Measurements from ENCODE around the gene CACNA2D3.

DNA sequence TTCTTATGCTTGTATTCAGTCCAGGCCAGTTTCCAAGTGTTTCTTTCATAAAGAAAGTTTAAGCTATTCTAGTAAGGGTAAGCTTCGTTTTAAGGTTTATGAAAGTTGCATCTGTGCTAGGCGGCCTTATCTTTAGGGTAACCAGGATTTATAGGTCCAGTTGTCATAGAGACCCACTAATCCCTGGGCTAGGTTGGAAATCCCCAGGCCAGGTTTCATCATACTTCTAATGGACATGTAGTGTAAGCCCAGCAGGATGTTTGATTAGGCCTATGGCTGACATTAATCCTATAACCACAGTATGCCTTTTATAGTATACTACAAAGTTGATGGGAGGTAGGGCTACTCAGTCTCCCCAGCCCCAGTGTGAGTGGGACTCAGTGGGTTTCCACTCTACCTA is 312.4 kb downstream of the CACNA2D3 start:
- TF ChIP-seq, protein P1, sequence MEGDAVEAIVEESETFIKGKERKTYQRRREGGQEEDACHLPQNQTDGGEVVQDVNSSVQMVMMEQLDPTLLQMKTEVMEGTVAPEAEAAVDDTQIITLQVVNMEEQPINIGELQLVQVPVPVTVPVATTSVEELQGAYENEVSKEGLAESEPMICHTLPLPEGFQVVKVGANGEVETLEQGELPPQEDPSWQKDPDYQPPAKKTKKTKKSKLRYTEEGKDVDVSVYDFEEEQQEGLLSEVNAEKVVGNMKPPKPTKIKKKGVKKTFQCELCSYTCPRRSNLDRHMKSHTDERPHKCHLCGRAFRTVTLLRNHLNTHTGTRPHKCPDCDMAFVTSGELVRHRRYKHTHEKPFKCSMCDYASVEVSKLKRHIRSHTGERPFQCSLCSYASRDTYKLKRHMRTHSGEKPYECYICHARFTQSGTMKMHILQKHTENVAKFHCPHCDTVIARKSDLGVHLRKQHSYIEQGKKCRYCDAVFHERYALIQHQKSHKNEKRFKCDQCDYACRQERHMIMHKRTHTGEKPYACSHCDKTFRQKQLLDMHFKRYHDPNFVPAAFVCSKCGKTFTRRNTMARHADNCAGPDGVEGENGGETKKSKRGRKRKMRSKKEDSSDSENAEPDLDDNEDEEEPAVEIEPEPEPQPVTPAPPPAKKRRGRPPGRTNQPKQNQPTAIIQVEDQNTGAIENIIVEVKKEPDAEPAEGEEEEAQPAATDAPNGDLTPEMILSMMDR (IDR thresholded peaks at IDR 0.05) = no peak
- TF ChIP-seq POLR2A (IDR thresholded peaks at IDR 0.05) = no peak
- no peak for TF ChIP-seq EP300 (IDR thresholded peaks at IDR 0.05)
- TF ChIP-seq POLR2AphosphoS5 (IDR thresholded peaks at IDR 0.05) = no peak

Measured in upper lobe of left lung (tissue), 4 donors.